ENCODE results near the gene TMEM183A.

Gene TMEM183A

GRCh38 chr1:203060115-203060514 lies 52.9 kb downstream of the TMEM183A start:
- H3K4me1 ChIP-seq (ENCODE audit: insufficient read depth, low read length, severe bottlenecking): no peaks in the 10 kb centered on the region
- H3K36me3 ChIP-seq (ENCODE audit: insufficient read depth, low read length): no peaks in the 10 kb centered on the region
- no peak overlapping the region for H3K27ac ChIP-seq (ENCODE audit: low read depth, low read length, poor library complexity, severe bottlenecking)
- H2AFZ ChIP-seq (ENCODE audit: low read length): no peak overlapping the region
- no peak overlapping the region for H3K9ac ChIP-seq (ENCODE audit: low read length)
- H3K4me2 ChIP-seq (ENCODE audit: low read length): no peak overlapping the region
- H3K79me2 ChIP-seq (ENCODE audit: insufficient read depth, low read length): no peaks in the 10 kb centered on the region
- H3K27me3 ChIP-seq (ENCODE audit: insufficient read depth, low read length): peaks cover 9% of the 10 kb centered on the region; the same call in 1 of the 2 replicates
- no peaks in the 10 kb centered on the region for H3F3A ChIP-seq (ENCODE audit: insufficient read depth, low read length)
- H3K9me3 ChIP-seq (ENCODE audit: low read length): no peaks in the 10 kb centered on the region
- H3K4me3 ChIP-seq (ENCODE audit: low read depth, low read length, poor library complexity, severe bottlenecking): no peak overlapping the region
- H4K20me1 ChIP-seq (ENCODE audit: insufficient read depth, low read length): no peaks in the 10 kb centered on the region
- TF ChIP-seq CTCF (IDR thresholded peaks at IDR 0.05; ENCODE audit: low read length): no peak
- no peak for TF ChIP-seq EZH2 (IDR thresholded peaks at IDR 0.05; ENCODE audit: borderline replicate concordance, low read length)
- no peaks in the 10 kb centered on the region for H3K9me2 ChIP-seq (ENCODE audit: low read depth, low read length)

- Histone ChIP-seq H3K4me3 (ENCODE audit: low read depth, low read length, poor library complexity, severe bottlenecking) (no peak overlapping the region), H3K9me3 (ENCODE audit: low read length) (no peaks in the 10 kb centered on the region), H3K9ac (ENCODE audit: low read length) (no peak overlapping the region), H4K20me1 (ENCODE audit: insufficient read depth, low read length) (no peaks in the 10 kb centered on the region), H2AFZ (ENCODE audit: low read length) (no peak overlapping the region), H3K27me3 (ENCODE audit: insufficient read depth, low read length) (peaks cover 14% of the 10 kb centered on the region; the same call in 1 of the 2 replicates), H3K4me1 (ENCODE audit: insufficient read depth, low read length, severe bottlenecking) (no peaks in the 10 kb centered on the region), H3K9me2 (ENCODE audit: low read depth, low read length) (no peaks in the 10 kb centered on the region), H3K36me3 (ENCODE audit: insufficient read depth, low read length) (no peaks in the 10 kb centered on the region), H3K4me2 (ENCODE audit: low read length) (no peak overlapping the region), H3K27ac (ENCODE audit: low read depth, low read length, poor library complexity, severe bottlenecking) (no peak overlapping the region), H3K79me2 (ENCODE audit: insufficient read depth, low read length) (no peaks in the 10 kb centered on the region), H3F3A (ENCODE audit: insufficient read depth, low read length) (no peaks in the 10 kb centered on the region)
- TF ChIP-seq EZH2 (IDR thresholded peaks at IDR 0.05; ENCODE audit: borderline replicate concordance, low read length) (no peak), CTCF (IDR thresholded peaks at IDR 0.05; ENCODE audit: low read length) (no peak)
Measured at GRCh38 chr1:203063287-203063686, 56.1 kb downstream of the TMEM183A start.

- H3K36me3 ChIP-seq (ENCODE audit: insufficient read depth, low read length): no peaks in the 10 kb centered on the region
- no peaks in the 10 kb centered on the region for H3K79me2 ChIP-seq (ENCODE audit: insufficient read depth, low read length)
- no peak for TF ChIP-seq CTCF (IDR thresholded peaks at IDR 0.05; ENCODE audit: low read length)
- TF ChIP-seq EZH2 (IDR thresholded peaks at IDR 0.05; ENCODE audit: borderline replicate concordance, low read length): no peak
- no peaks in the 10 kb centered on the region for H3K9me2 ChIP-seq (ENCODE audit: low read depth, low read length)
- H3F3A ChIP-seq (ENCODE audit: insufficient read depth, low read length): no peaks in the 10 kb centered on the region
- H4K20me1 ChIP-seq (ENCODE audit: insufficient read depth, low read length): no peaks in the 10 kb centered on the region
- H3K9ac ChIP-seq (ENCODE audit: low read length): no peak overlapping the region
- no peak overlapping the region for H3K27ac ChIP-seq (ENCODE audit: low read depth, low read length, poor library complexity, severe bottlenecking)
- no peak overlapping the region for H3K4me2 ChIP-seq (ENCODE audit: low read length)
- H3K4me3 ChIP-seq (ENCODE audit: low read depth, low read length, poor library complexity, severe bottlenecking): no peak overlapping the region
- H3K27me3 ChIP-seq (ENCODE audit: insufficient read depth, low read length): peaks cover 9% of the 10 kb centered on the region; the same call in 1 of the 2 replicates
- no peaks in the 10 kb centered on the region for H3K4me1 ChIP-seq (ENCODE audit: insufficient read depth, low read length, severe bottlenecking)
- H3K9me3 ChIP-seq (ENCODE audit: low read length): no peaks in the 10 kb centered on the region
- H2AFZ ChIP-seq (ENCODE audit: low read length): no peak overlapping the region
Measured at GRCh38 chr1:203065191-203065590, 58.0 kb downstream of the TMEM183A start.
